Common myeloid progenitor, CD34-positive (primary cell): ENCODE data around the gene YARS1.
"Not testable (repeated sequence)": the region's sequence is repeated elsewhere in the genome, so short reads cannot be mapped to it uniquely, and the experiment has no call there.

Experiments
- CTCF ChIA-PET: fragments of 350-600 bp; sonication (Branson Sonifier 250); formaldehyde crosslinking; loops from one replicate; lab custom pipeline; 2021; ENCODE audit warnings: antibody characterized with exemption; lab: Charles Lee
- POLR2A ChIA-PET: fragments of 350-600 bp; sonication (Branson Sonifier 250); formaldehyde crosslinking; loops from one replicate; lab custom pipeline; 2021; ENCODE audit warnings: antibody characterized with exemption; lab: Charles Lee
- DNase-seq, 3 donors: peaks; one replicate each; pipeline versions ENCODE4 v3.0.0 to v3.0.0-alpha.2; 2013
- H3K27ac ChIP-seq, 2 experiments: 1 replicate in 1 of 2; 2 replicates in 1 of 2; pipeline ENCODE4 v1.7.0; 2013; ENCODE audit warnings: inconsistent platforms in 2 of 2, low read length in 2 of 2, mild to moderate bottlenecking in 2 of 2, low read depth in 1 of 2, moderate library complexity in 1 of 2; ENCODE audit not compliant: severe bottlenecking in 2 of 2, insufficient read depth in 1 of 2, poor library complexity in 1 of 2
- H3K27me3 ChIP-seq, 5 experiments: replicated peaks in 2 of 5; 1 replicate in 3 of 5; 2 replicates in 2 of 5; pipeline versions ENCODE4 v1.6.1 to v1.7.0; 2013; ENCODE audit warnings: low read length in 4 of 5, mild to moderate bottlenecking in 2 of 5, moderate library complexity in 2 of 5, inconsistent platforms in 1 of 5; ENCODE audit not compliant: insufficient read depth in 5 of 5, control insufficient read depth in 4 of 5
- H3K36me3 ChIP-seq, 4 experiments: 1 replicate in 2 of 4; 2 replicates in 2 of 4; pipeline versions ENCODE4 v1.6.1 to v1.7.0; 2013; ENCODE audit warnings: low read length in 3 of 4, control low read depth in 1 of 4, mild to moderate bottlenecking in 1 of 4; ENCODE audit not compliant: control insufficient read depth in 4 of 4, insufficient read depth in 4 of 4
- H3K4me1 ChIP-seq, 4 experiments: 1 replicate in 3 of 4; 2 replicates in 1 of 4; pipeline versions ENCODE4 v1.6.1 to v1.7.1; 2013; ENCODE audit warnings: low read length in 3 of 4, mild to moderate bottlenecking in 3 of 4, control low read depth in 1 of 4, inconsistent platforms in 1 of 4, moderate library complexity in 1 of 4; ENCODE audit not compliant: control insufficient read depth in 4 of 4, insufficient read depth in 4 of 4; ENCODE audit errors: control extremely low read depth in 1 of 4
- H3K4me3 ChIP-seq, 7 experiments: 1 replicate in 4 of 7; 2 replicates in 3 of 7; pipeline versions ENCODE4 v1.5.1 to v1.7.0; 2013; ENCODE audit warnings: mild to moderate bottlenecking in 7 of 7, low read length in 6 of 7, moderate library complexity in 6 of 7, inconsistent platforms in 2 of 7, low read depth in 2 of 7, control low read depth in 1 of 7; ENCODE audit not compliant: insufficient read depth in 4 of 7, control insufficient read depth in 1 of 7; ENCODE audit errors: extremely low read depth in 1 of 7
- H3K9me3 ChIP-seq, 5 experiments: 1 replicate in 4 of 5; 2 replicates in 1 of 5; pipeline versions ENCODE4 v1.6.1 to v1.7.1; 2013; ENCODE audit warnings: low read length in 4 of 5, mild to moderate bottlenecking in 2 of 5, inconsistent platforms in 1 of 5, low read depth in 1 of 5, moderate library complexity in 1 of 5; ENCODE audit not compliant: control insufficient read depth in 4 of 5, insufficient read depth in 2 of 5; ENCODE audit errors: control extremely low read depth in 1 of 5
- WGBS: methylation state at CpG from one replicate; pipeline ENCODE4 v1.1.5; 2013; ENCODE audit not compliant: insufficient coverage; 5-methylcytosine and 5-hydroxymethylcytosine counted together

The YARS1 gene

DNA sequence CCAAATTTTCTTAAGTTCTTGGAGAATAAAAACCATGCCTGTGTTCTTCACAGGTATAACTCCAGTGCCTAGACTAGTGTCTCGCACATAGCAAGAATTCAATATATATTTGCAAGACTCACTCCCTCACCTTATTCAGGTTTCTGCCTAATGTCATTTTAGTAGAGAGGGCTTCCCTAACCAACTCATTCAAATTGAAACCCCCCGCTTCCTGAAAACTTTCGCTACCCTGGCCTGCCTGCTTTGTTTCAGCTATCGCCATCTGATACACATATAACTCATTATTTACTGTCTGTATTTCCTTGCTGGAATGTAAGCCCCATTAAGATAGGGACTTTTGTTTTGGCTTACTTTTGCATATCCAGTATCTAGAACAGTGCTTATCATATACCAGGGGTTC is 8.6 kb downstream of the YARS1 start:
- ChIA-PET CTCF (no interaction called here), POLR2A (no interaction called here)
- DNase-seq = no peak
- WGBS = no CpG with 5 or more reads among the region's 4 CpGs
- Histone ChIP-seq H3K27ac (no peak overlapping the region), H3K36me3 (peaks cover 18 to 62% (median 41%) of the 10 kb centered on the region in 4 experiments), H3K4me1 (no peaks in the 10 kb centered on the region), H3K9me3 (no peaks in the 10 kb centered on the region), H3K27me3 (no peaks in the 10 kb centered on the region), H3K4me3 (no peak overlapping the region)

DNA sequence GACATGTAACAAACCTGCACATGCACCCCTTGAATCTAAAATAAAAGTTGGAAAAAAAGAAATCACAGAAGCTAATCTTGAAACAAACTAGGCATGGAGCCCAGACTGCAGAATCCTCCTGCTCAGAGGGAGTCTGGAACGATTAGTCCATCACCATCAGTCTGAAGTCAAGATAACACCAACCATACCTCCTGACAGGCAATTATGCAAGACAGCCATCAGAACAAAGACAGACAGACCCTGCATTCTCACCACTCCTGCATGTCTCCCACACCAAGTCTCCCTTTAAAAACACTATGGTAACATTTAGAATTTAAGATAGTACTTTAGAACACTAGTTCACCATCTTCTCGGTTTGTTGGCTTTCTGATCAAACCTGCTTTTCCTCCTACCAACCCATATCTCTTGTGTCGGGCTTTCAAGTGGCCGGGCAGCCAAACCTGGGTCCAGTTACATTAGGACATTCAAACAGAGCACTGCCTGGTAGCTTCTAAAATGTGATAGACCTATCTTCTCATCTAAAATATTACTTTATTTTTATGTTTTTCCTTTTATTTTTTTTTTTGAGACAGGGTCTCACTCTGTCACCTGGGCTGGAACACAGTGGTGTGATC is 10.1 kb downstream of the YARS1 start:
- ChIA-PET CTCF (no interaction called here), POLR2A (no interaction called here)
- WGBS = 96% methylated on average over 4 of the region's 4 CpGs
- Histone ChIP-seq H3K36me3 (peaks cover 23 to 70% (median 49%) of the 10 kb centered on the region in 4 experiments), H3K4me1 (no peaks in the 10 kb centered on the region), H3K4me3 (no peak overlapping the region), H3K9me3 (no peaks in the 10 kb centered on the region), H3K27ac (no peak overlapping the region), H3K27me3 (no peaks in the 10 kb centered on the region)
- no peak for DNase-seq

DNA sequence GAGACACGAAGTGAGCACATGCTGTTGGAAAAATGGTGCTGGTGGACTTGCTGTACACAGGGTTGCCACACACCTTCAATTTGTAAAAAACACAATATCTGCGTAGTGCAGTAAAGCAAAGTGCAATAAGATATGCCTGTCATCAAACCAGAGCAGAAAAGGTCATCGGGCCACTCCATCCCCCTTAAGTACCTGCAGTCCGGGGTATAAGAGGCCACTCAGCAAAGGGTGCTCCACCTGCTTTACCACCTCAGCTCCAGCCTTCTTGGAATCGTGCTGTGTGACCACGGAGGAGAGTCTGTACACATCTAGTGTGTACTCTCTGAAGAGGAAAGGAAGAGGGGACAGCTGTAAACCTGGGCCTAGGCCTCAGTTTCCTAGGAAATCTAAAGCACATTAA is 10.9 kb downstream of the YARS1 start:
- Histone ChIP-seq H3K4me3 (no peak overlapping the region), H3K4me1 (no peaks in the 10 kb centered on the region), H3K27ac (no peak overlapping the region), H3K27me3 (no peaks in the 10 kb centered on the region), H3K36me3 (peaks cover 25 to 74% (median 48%) of the 10 kb centered on the region in 4 experiments), H3K9me3 (no peaks in the 10 kb centered on the region)
- WGBS = 100% methylated on average over 2 of the region's 6 CpGs
- no peak for DNase-seq
- CTCF ChIA-PET = no interaction called here
- POLR2A ChIA-PET = interaction anchor here (1.5 kb wide), 1 partner anchor 9 kb away, joined by 3 read pairs; no protein-coding TSS in a partner anchor

DNA sequence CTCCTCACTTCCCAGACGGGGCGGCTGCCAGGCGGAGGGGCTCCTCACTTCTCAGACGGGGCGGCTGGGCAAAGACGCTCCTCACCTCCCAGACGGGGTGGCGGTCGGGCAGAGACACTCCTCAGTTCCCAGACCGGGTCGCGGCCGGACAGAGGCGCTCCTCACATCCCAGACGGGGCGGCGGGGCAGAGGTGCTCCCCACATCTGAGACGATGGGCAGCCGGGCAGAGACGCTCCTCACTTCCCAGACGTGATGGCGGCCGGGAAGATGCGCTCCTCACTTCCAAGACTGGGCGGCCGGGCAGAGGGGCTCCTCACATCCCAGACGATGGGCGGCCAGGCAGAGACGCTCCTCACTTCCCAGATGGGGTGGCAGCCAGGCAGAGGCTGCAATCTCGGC is 12.7 kb downstream of the YARS1 start:
- H3K4me3 ChIP-seq, CTCF ChIA-PET, POLR2A ChIA-PET, H3K4me1 ChIP-seq, H3K9me3 ChIP-seq, H3K27me3 ChIP-seq, DNase-seq, H3K27ac ChIP-seq: not testable (repeated sequence)
- peaks cover 21 to 67% (median 47%) of the 10 kb centered on the region in 4 experiments for H3K36me3 ChIP-seq
- 97% methylated on average over 20 of the region's 30 CpGs for WGBS

DNA sequence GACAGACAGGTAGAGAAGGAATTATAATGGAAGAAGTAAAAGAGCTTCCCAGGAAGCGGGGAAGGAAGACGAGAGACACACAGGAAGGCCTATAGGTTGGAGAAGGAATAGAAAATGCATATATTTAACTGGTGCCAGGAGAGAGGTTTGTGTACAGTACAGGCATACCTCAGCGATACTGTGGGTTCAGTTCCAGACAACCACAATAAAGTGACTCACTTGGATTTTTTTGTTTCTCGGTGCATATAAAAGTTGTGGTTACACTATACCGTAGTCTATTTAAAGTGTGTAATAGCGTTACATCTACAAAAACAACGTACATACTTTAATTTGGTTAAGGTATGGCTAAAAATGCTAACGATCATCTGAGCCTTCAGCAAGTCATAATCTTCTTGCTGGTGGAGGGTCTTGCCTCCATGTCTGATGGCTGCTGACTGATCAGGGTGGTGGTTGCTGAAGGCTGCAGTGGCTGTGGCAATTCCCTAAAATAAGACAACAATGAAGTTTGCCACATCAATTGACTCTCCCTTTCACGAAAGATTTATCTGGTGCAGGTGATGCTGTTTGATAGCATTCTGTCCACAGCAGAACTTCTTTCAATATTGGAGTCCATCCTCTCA is 16.0 kb downstream of the YARS1 start:
- Histone ChIP-seq H3K36me3 (peaks cover 18 to 68% (median 46%) of the 10 kb centered on the region in 4 experiments), H3K4me1 (no peaks in the 10 kb centered on the region), H3K27ac (no peak overlapping the region), H3K27me3 (no peaks in the 10 kb centered on the region), H3K9me3 (no peaks in the 10 kb centered on the region), H3K4me3 (no peak overlapping the region)
- ChIA-PET POLR2A (interaction anchor here (0.6 kb wide), 1 partner anchor 12 kb away, joined by 4 read pairs; no protein-coding TSS in a partner anchor), CTCF (no interaction called here)
- WGBS = 96% methylated on average over 4 of the region's 9 CpGs
- DNase-seq = no peak

DNA sequence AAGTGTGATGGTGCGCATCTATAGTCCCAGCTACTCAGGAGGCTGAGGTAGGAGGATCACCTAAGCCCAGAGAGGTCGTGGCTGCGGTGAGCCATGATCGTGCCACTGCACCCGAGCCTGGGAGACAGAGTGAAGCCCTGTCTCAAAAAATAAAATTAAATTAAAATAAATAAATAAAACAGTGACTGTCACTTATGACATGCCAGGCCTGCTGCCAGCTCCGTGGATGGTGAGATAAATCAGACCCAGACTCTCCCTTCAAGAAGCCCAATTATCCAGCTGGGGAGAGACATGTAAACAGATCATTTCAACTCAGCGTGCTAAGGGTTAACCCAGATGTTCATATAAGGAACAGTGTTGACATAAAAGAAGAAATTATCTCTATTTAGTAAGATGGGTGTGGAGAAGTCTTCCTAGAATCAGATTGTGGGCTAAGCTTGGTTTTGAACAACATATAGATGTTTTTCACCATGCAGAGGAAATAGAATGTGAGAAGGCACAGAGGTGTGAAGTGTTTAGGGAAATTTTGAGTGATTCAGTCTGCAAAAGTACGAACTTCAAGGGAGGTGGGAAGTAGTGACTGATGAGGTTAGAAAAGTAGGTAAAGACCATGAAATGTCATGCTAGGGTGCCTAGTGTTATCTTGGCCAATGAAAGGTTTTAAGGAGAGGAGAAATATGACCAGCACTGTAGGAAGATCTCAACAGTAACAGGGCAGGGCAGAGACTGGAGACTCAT is 18.3 kb downstream of the YARS1 start:
- peak overlapping the region in 1 of 2 experiments; percentile 3 for H3K27ac ChIP-seq
- peaks cover 15 to 65% (median 44%) of the 10 kb centered on the region in 4 experiments for H3K36me3 ChIP-seq
- H3K27me3 ChIP-seq = no peaks in the 10 kb centered on the region
- no peaks in the 10 kb centered on the region for H3K9me3 ChIP-seq
- ChIA-PET POLR2A (no interaction called here), CTCF (no interaction called here)
- H3K4me3 ChIP-seq = no peak overlapping the region
- DNase-seq = no peak
- WGBS = 98% methylated on average over 4 of the region's 8 CpGs
- H3K4me1 ChIP-seq = no peaks in the 10 kb centered on the region

DNA sequence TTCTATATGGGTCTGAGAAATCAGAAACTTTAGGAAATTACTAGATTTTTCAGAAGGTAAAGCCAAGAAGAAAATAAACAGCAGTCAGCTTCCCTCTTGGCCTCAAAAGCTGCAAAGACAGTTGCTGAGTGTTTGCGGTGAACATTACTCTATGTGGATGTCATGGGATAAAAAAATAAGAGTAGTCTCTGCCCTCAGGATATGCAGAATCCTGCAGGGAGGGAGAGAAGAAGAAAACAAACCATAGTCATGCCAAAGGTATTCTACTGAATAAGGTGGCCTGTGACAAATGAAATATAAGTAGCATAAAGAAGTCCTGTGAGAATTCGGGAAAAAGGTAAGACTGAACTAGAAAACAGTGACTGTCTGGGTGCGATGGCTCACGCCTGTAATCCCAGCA is 19.0 kb downstream of the YARS1 start:
- H3K4me3 ChIP-seq = no peak overlapping the region
- POLR2A ChIA-PET = no interaction called here

More for the DNA sequence above, 19.0 kb downstream of the YARS1 start:
- CTCF ChIA-PET = no interaction called here
- WGBS = 100% methylated on average over 2 of the region's 4 CpGs
- no peaks in the 10 kb centered on the region for H3K9me3 ChIP-seq
- H3K4me1 ChIP-seq = no peaks in the 10 kb centered on the region
- H3K36me3 ChIP-seq = peaks cover 15 to 68% (median 47%) of the 10 kb centered on the region in 4 experiments
- no peak for DNase-seq
- no peak overlapping the region for H3K27ac ChIP-seq
- no peaks in the 10 kb centered on the region for H3K27me3 ChIP-seq
